Adrenal gland (tissue), 5 donors: ENCODE measurements around the gene SLC25A51.

Source experiments
- CTCF ChIP-seq, 6 experiments: fragments of 450-650 bp in 4 of 6; fragments of 200-600 bp in 2 of 6; sonication (generic) in 1 of 6; IDR thresholded peaks; 1 replicate in 5 of 6; 2 replicates in 1 of 6; pipeline versions ENCODE4 v1.5.1 to v1.8.0; 2016 to 2021; ENCODE audit warnings: antibody characterized with exemption in 6 of 6, mild to moderate bottlenecking in 2 of 6, moderate library complexity in 1 of 6
- POLR2A ChIP-seq, 2 donors: fragments of 450-650 bp; IDR thresholded peaks; one replicate each; pipeline ENCODE4 v1.6.1; 2017; ENCODE audit warnings: antibody characterized with exemption in 2 of 2, mild to moderate bottlenecking in 2 of 2, moderate library complexity in 1 of 2
- donor health status: DM: no; HTN: no; CAD: no.

GRCh38 chr9:37905131-37905505 is 1.2 kb upstream of the SLC25A51 start:
- TF ChIP-seq POLR2A (IDR thresholded peaks at IDR 0.05) (no peak), CTCF (IDR thresholded peaks at IDR 0.05) (no peak)
